Common myeloid progenitor, CD34-positive (primary cell): ENCODE measurements around the gene AIFM1. TPM values are rescaled to one million over a fixed set of nuclear protein-coding genes. Genes with fewer than 3 reads are reported as not detected.

Source experiments
- CTCF ChIA-PET: fragments of 350-600 bp; sonication (Branson Sonifier 250); formaldehyde crosslinking; loops from one replicate; lab custom pipeline; 2021; ENCODE audit warnings: antibody characterized with exemption; lab: Charles Lee
- POLR2A ChIA-PET: fragments of 350-600 bp; sonication (Branson Sonifier 250); formaldehyde crosslinking; loops from one replicate; lab custom pipeline; 2021; ENCODE audit warnings: antibody characterized with exemption; lab: Charles Lee
- DNase-seq, 3 donors: peaks; one replicate each; pipeline versions ENCODE4 v3.0.0 to v3.0.0-alpha.2; 2013
- H3K27ac ChIP-seq, 2 experiments: 1 replicate in 1 of 2; 2 replicates in 1 of 2; pipeline ENCODE4 v1.7.0; 2013; ENCODE audit warnings: inconsistent platforms in 2 of 2, low read length in 2 of 2, mild to moderate bottlenecking in 2 of 2, low read depth in 1 of 2, moderate library complexity in 1 of 2; ENCODE audit not compliant: severe bottlenecking in 2 of 2, insufficient read depth in 1 of 2, poor library complexity in 1 of 2
- H3K27me3 ChIP-seq, 5 experiments: replicated peaks in 2 of 5; 1 replicate in 3 of 5; 2 replicates in 2 of 5; pipeline versions ENCODE4 v1.6.1 to v1.7.0; 2013; ENCODE audit warnings: low read length in 4 of 5, mild to moderate bottlenecking in 2 of 5, moderate library complexity in 2 of 5, inconsistent platforms in 1 of 5; ENCODE audit not compliant: insufficient read depth in 5 of 5, control insufficient read depth in 4 of 5
- H3K36me3 ChIP-seq, 4 experiments: 1 replicate in 2 of 4; 2 replicates in 2 of 4; pipeline versions ENCODE4 v1.6.1 to v1.7.0; 2013; ENCODE audit warnings: low read length in 3 of 4, control low read depth in 1 of 4, mild to moderate bottlenecking in 1 of 4; ENCODE audit not compliant: control insufficient read depth in 4 of 4, insufficient read depth in 4 of 4
- H3K4me1 ChIP-seq, 4 experiments: 1 replicate in 3 of 4; 2 replicates in 1 of 4; pipeline versions ENCODE4 v1.6.1 to v1.7.1; 2013; ENCODE audit warnings: low read length in 3 of 4, mild to moderate bottlenecking in 3 of 4, control low read depth in 1 of 4, inconsistent platforms in 1 of 4, moderate library complexity in 1 of 4; ENCODE audit not compliant: control insufficient read depth in 4 of 4, insufficient read depth in 4 of 4; ENCODE audit errors: control extremely low read depth in 1 of 4
- H3K4me3 ChIP-seq, 7 experiments: 1 replicate in 4 of 7; 2 replicates in 3 of 7; pipeline versions ENCODE4 v1.5.1 to v1.7.0; 2013; ENCODE audit warnings: mild to moderate bottlenecking in 7 of 7, low read length in 6 of 7, moderate library complexity in 6 of 7, inconsistent platforms in 2 of 7, low read depth in 2 of 7, control low read depth in 1 of 7; ENCODE audit not compliant: insufficient read depth in 4 of 7, control insufficient read depth in 1 of 7; ENCODE audit errors: extremely low read depth in 1 of 7
- H3K9me3 ChIP-seq, 5 experiments: 1 replicate in 4 of 5; 2 replicates in 1 of 5; pipeline versions ENCODE4 v1.6.1 to v1.7.1; 2013; ENCODE audit warnings: low read length in 4 of 5, mild to moderate bottlenecking in 2 of 5, inconsistent platforms in 1 of 5, low read depth in 1 of 5, moderate library complexity in 1 of 5; ENCODE audit not compliant: control insufficient read depth in 4 of 5, insufficient read depth in 2 of 5; ENCODE audit errors: control extremely low read depth in 1 of 5
- WGBS: methylation state at CpG from one replicate; pipeline ENCODE4 v1.1.5; 2013; ENCODE audit not compliant: insufficient coverage; 5-methylcytosine and 5-hydroxymethylcytosine counted together
- polyA plus RNA-seq: library from polyadenylated mRNA; unstranded; fragments of 120-200 nt; gene quantifications from one replicate; pipeline ENCODE4 v1.2.1, GENCODE V29; 2013

Gene AIFM1
- polyA plus RNA-seq: 25.1 TPM

GRCh38 chrX:130165703-130166502, at the start of gene AIFM1:
AIFM1 (minus strand) TSS chrX:130165841; CDS start chrX:130165656, 185 bp downstream.
- H3K4me1 ChIP-seq: peaks cover 2 to 26% (median 13%) of the 10 kb centered on the region in 4 experiments
- WGBS: 31% methylated on average over 40 of the region's 50 CpGs
- no peaks in the 10 kb centered on the region for H3K36me3 ChIP-seq
- CTCF ChIA-PET: interaction anchor here (0.6 to 1.6 kb wide), 7 partner anchors 10 to 46 kb away, joined by 3 to 4 read pairs (median 3); no protein-coding TSS in a partner anchor
- H3K4me3 ChIP-seq: peak within 1 kb of the TSS; percentile 56 to 87 (median 72)
- H3K27me3 ChIP-seq: no peaks in the 10 kb centered on the region
- DNase-seq: peak; percentile 93 to 96 (median 96)
- POLR2A ChIA-PET: interaction anchor here (0.6 to 1.1 kb wide), 4 partner anchors 8 to 86 kb away, joined by 3 to 4 read pairs (median 3); no protein-coding TSS in a partner anchor
- no peaks in the 10 kb centered on the region for H3K9me3 ChIP-seq
- H3K27ac ChIP-seq: peak within 1 kb of the TSS; percentile 94 to 96

GRCh38 chrX:130213376-130213775, 47.7 kb upstream of the AIFM1 start:
- Histone ChIP-seq H3K9me3 (no peaks in the 10 kb centered on the region), H3K36me3 (peaks cover 0 to 20% (median 6%) of the 10 kb centered on the region in 4 experiments), H3K27me3 (no peaks in the 10 kb centered on the region), H3K4me3 (no peak overlapping the region), H3K27ac (no peak overlapping the region), H3K4me1 (no peaks in the 10 kb centered on the region)
- WGBS: 100% methylated on average over 1 of the region's 2 CpGs
- ChIA-PET CTCF (no interaction called here), POLR2A (no interaction called here)
- DNase-seq: no peak

GRCh38 chrX:130212371-130212770, 46.7 kb upstream of the AIFM1 start:
- no CpG with 5 or more reads among the region's 1 CpG for WGBS
- ChIA-PET POLR2A (no interaction called here), CTCF (no interaction called here)
- H3K4me3 ChIP-seq: no peak overlapping the region
- H3K9me3 ChIP-seq: no peaks in the 10 kb centered on the region
- H3K4me1 ChIP-seq: no peaks in the 10 kb centered on the region
- DNase-seq: no peak
- no peaks in the 10 kb centered on the region for H3K27me3 ChIP-seq
- H3K27ac ChIP-seq: no peak overlapping the region
- peaks cover 0 to 20% (median 6%) of the 10 kb centered on the region in 4 experiments for H3K36me3 ChIP-seq

DNA sequence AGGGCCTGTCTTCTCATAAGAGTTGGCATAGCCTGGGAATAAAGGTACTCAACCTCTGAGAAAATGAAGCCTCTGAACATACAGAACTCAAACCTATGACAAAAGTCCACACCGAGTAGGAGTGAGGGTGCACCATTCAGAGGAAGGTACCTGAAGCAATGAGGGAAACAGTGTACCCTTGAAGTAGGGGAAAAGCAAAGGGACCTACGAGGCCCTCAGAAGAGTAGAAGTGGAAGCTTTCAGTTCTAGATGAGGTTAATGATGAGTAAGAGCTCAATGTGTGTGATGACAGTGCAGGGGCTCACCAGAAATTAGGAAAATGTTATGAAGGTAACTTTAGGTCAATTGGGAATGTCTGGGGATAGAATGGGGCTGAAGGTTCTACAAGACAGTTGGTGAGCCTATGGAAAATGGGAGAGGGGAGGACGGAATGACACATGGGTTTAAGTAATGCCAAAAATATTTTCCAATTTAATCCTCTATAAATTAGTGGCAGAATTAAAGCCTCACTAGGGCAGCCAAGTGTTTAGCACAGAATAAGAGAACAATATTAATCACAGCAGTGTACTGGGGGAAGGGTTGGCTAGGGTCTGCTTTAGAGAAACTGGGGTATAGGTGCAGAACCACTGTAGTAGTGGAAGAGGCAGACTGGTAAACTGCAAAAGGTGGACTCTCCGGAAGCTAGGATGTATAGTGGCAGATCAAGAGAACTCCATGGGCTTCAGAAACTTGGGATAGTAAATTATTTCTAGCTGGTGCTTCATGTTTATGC, 46.0 kb upstream of the AIFM1 start:
- peaks cover 0 to 16% (median 6%) of the 10 kb centered on the region in 4 experiments for H3K36me3 ChIP-seq
- no peak overlapping the region for H3K4me3 ChIP-seq
- H3K4me1 ChIP-seq: no peaks in the 10 kb centered on the region
- H3K27ac ChIP-seq: no peak overlapping the region
- H3K9me3 ChIP-seq: no peaks in the 10 kb centered on the region
- ChIA-PET CTCF (interaction anchor here (1.6 kb wide), 1 partner anchor 9 kb away, joined by 3 read pairs; no protein-coding TSS in a partner anchor), POLR2A (no interaction called here)
- H3K27me3 ChIP-seq: no peaks in the 10 kb centered on the region
- no peak for DNase-seq
- WGBS: 95% methylated on average over 3 of the region's 4 CpGs

- no peaks in the 10 kb centered on the region for H3K27me3 ChIP-seq
- WGBS: 75% methylated on average over 1 of the region's 1 CpG
- peaks cover 0 to 7% (median 2%) of the 10 kb centered on the region in 4 experiments for H3K36me3 ChIP-seq
- H3K4me3 ChIP-seq: no peak overlapping the region
- H3K27ac ChIP-seq: no peak overlapping the region
- no peaks in the 10 kb centered on the region for H3K4me1 ChIP-seq
- no peak for DNase-seq
- CTCF ChIA-PET: no interaction called here
- POLR2A ChIA-PET: no interaction called here
- no peaks in the 10 kb centered on the region for H3K9me3 ChIP-seq
Observed at GRCh38 chrX:130204647-130205046, 39.0 kb upstream of the AIFM1 start.

GRCh38 chrX:130197464-130197863, 31.8 kb upstream of the AIFM1 start:
- Histone ChIP-seq H3K27ac (no peak overlapping the region), H3K4me1 (no peaks in the 10 kb centered on the region), H3K4me3 (no peak overlapping the region), H3K27me3 (no peaks in the 10 kb centered on the region), H3K36me3 (peaks cover 0 to 2% (median 0%) of the 10 kb centered on the region in 4 experiments), H3K9me3 (no peaks in the 10 kb centered on the region)
- DNase-seq: no peak
- ChIA-PET POLR2A (no interaction called here), CTCF (interaction anchor here (0.7 to 1.8 kb wide), 4 partner anchors 10 to 122 kb away, joined by 3 to 6 read pairs (median 4); no protein-coding TSS in a partner anchor)
- WGBS: 81% methylated on average over 4 of the region's 5 CpGs
